RPMI7951 (cell line): ENCODE measurements around the gene SNRPD3. TPM values are rescaled to one million over a fixed set of nuclear protein-coding genes. Genes with fewer than 3 reads are reported as not detected.
"Not testable (repeated sequence)": the region's sequence is repeated elsewhere in the genome, so short reads cannot be mapped to it uniquely, and the experiment has no call there.

ENCODE experiments used
- DNase-seq: peaks from one replicate; pipeline ENCODE4 v3.0.0-alpha.2; 2012; ENCODE audit warnings: low read depth
- total RNA-seq: library from RNA; depleted of rRNA; stranded (reverse); fragments of >200 nt; shearing (Covaris generic); gene quantifications from 2 replicates; pipeline ENCODE4 v1.2.3, GENCODE V29; 2014; rRNA removed

SNRPD3 gene
- total RNA-seq, 1 experiment from 2014 or later: 194 TPM

DNA sequence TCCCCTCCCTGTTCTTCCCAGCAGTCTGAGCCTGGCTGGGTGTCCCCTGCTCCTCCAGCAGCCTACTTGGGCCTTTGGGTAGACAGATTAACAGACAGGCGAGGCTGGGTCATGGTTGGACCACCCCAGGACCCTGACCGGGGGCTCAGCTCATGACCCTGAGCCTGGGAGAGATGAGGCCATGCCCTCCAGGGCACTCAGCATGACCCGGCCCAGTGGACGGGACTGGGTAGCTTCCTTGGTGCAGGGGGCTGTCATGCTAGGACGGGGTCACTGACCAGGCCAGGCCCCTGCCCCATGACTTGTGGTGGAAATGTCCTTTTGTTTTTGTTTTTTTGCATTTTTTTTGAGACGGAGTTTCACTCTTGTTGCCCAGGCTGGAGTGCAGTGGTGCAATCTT lies 52.5 kb downstream of the SNRPD3 start:
- DNase-seq: not testable (repeated sequence)

DNA sequence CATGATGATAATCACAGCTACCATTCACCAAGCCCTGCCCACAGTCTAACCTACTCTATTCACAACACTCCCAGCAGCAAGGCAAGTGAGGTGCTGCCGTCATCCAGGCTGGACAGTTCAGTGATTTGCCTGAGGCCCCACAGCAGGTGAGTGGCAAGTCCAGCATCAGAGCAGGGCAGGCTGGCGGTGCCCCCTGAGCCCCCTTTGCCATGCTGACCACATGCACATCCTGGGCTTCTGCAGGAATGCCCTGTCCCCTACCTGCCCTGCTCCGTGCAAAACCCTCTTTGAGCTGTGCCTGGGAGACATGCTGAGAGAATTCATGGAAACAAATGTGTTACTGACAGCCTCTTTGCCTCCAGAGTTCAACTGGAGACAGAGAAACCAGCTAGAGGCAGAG lies 54.1 kb downstream of the SNRPD3 start:
- not testable (repeated sequence) for DNase-seq

DNA sequence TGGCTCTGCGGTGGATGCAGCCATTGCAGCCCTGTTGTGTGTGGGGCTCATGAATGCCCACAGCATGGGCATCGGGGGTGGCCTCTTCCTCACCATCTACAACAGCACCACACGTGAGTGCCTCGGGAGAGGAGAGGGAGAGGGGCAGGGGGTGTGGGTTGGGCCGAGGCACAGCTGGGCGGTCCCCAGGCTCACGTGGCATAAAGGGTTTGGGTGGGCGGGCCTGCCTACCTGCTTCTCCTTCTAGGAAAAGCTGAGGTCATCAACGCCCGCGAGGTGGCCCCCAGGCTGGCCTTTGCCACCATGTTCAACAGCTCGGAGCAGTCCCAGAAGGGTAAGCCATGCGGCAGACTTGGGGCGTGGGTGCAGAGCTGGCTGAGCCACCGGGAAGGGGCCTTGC lies 59.0 kb downstream of the SNRPD3 start:
- DNase-seq: not testable (repeated sequence)

DNA sequence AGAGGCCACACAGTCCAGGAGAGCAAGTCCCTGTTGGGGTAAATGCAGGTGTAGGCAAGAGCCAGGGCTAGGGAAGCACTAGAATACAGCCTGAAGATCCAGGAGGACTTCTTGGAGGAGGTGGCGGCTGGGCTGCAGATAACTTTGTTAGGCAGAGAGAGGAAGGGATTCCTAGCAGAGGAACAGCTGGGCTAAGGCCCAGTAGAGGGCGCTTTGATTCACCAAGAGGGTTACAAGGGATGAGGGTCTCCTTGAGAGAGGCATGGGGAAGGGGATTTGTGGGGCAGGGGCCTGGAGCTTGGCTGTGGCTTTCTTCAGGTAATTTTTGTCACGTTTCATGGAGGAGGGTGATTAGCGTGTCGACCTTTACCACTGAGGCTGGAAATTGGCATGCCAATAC lies 65.4 kb downstream of the SNRPD3 start:
- DNase-seq: not testable (repeated sequence)

DNA sequence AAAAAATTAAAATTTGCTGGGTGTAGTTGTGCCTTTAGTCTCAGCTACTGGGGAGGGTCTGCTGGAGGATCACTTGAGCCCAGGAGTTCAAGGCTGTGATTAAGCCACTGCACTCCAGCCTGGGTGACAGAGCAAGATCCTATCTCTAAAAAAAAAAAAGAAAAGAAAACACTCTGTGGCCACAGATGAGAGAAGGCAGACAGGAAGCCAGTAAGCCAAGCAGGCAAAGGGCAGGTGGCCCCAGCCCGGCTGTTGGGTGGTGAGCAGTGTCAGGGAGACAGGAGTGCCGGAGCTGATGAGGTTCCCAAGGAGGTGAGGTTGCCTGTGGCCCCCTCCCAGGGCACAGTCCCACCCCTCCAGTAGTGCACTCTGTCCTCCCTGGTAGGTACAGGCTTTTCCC lies 66.8 kb downstream of the SNRPD3 start:
- DNase-seq: not testable (repeated sequence)

Other genes with a start within 250 kb of the SNRPD3 start
- 3.7 and 4.2 TPM in 2 replicates for gene ADORA2A, start 128.4 kb upstream of the SNRPD3 start, total RNA-seq
- gene UPB1, start 60.7 kb upstream of the SNRPD3 start, total RNA-seq: under 0.01 TPM in 1 of 2 replicates, not detected in the other
- gene GUCD1, start 861 bp upstream of the SNRPD3 start, total RNA-seq: 60.7 and 69.4 TPM in 2 replicates
- 0.60 and 3.6 TPM in 2 replicates for gene LRRC75B, start 37.1 kb downstream of the SNRPD3 start, total RNA-seq
- under 0.01 and 0.20 TPM in 2 replicates for gene GGT1, start 47.2 kb downstream of the SNRPD3 start, total RNA-seq
- gene PIWIL3, start 218.7 kb downstream of the SNRPD3 start, total RNA-seq: not detected in 2 replicates